GM15510 (cell line): ENCODE data around the gene PCDH9.

Experiments
- POLR2A ChIP-seq: IDR thresholded peaks from 3 replicates; pipeline ENCODE4 v1.6.1; 2011; ENCODE audit warnings: borderline replicate concordance; ENCODE audit not compliant: insufficient read length; ENCODE audit errors: extremely low read depth

Gene PCDH9

DNA sequence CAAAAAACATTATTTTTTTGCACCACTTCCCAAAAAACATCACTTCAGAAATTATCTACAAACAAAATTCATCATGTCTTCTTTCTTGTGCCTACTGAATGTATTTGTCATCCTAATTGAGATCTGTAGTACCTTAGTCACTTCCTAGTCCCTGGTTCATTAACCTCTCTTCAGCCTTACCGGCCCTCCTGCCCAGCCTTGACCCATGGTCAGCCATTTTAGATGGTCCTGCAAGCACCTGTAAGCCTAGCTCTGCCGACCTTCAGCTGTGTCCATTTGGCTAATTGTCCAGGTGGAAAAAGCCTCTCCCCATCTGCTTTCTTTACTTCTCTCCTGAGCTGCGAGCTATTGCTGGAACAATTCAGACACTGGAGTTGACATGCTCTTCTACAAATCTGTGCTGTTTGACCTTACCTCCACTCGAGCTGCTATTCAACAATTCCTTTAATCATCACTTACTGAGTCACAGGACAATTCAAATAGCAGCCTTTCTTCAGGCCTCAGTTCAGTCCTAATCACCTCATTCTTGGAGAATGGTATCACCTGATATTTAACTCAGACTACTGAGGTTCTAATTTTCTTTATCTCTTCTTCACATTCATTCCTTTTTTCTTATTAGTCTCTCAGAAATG is 882.5 kb downstream of the PCDH9 start:
- no peak for TF ChIP-seq POLR2A

- TF ChIP-seq POLR2A, result no peak
These were observed 884.2 kb downstream of the PCDH9 start for GRCh38 chr13:66345971-66346370.

DNA sequence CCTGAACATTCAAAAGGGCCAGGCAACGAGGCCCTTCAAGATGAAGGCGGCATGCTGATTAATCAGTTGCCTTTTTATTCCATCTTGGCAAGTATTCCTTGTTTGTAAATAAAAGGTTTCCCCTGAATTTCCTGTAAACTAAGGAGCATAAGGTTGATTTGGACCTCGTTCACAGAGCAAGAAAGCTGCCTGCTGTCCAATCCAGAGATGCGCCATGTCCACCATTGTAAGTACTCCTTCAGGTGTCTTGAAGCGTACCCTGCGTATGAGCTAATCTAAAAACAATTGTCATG is 884.7 kb downstream of the PCDH9 start:
- no peak for TF ChIP-seq POLR2A

DNA sequence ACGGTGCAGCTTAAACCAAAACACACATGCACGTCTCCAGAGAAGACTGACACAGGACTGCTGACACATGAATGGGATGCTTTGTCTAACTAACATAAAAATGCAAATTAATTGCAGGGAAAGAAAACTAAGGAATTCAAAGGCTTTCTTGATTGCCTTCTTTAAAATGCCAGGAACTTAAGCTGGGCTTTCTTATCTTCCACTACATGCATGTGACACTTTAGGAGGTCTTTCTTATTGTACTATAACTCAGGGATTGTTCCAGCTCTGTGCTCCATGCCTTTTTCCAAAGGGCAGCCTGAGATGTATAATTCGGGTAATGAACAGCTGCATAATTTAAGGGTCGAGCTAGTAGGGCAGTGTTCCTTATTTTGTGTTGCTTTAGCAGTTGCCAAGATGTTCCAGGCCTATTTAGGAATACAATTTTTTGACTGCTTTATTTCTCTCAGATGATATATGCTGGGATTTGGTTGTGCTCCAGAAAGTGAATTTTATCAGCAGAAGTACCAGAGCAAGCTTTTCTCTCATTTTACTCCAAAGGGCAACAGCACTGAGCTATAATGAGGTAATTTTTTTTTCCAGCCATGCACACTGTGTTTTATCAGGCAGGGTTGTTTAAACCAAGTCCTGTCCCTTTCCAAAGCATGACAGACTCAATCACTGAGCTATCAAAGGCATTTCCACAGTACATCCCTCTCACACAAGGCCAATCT is 885.2 kb downstream of the PCDH9 start:
- no peak for TF ChIP-seq POLR2A

DNA sequence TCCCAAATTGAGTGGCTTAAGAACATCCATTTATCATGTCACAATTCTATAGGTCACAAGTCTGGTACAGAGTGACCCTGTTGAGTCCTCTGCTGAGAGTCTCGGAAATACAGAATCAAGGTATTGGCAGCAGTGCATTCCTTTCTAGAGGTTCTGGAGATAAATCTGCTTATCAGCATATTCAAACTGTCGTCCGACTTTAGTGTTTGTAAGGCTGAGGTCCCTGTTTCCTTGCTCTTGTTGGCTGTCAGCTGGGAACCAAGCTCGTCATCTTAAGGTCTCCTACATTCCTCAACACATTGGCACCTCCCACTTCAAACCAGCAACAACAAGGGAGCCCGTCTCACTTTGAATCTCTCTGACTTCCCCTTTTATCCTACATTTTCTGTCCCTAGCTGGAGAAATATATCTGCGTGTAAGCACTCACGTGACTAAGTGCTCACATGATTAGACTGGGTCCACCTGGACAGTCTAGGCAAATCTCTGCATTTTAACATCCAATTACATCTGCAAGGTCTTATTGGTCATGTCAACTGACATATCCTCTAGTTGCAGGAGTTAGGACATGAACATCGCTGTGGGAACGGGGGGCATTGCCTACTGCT is 886.8 kb downstream of the PCDH9 start:
- no peak for TF ChIP-seq POLR2A

- TF ChIP-seq POLR2A, result no peak
These were observed 888.3 kb downstream of the PCDH9 start for GRCh38 chr13:66341635-66342377.

DNA sequence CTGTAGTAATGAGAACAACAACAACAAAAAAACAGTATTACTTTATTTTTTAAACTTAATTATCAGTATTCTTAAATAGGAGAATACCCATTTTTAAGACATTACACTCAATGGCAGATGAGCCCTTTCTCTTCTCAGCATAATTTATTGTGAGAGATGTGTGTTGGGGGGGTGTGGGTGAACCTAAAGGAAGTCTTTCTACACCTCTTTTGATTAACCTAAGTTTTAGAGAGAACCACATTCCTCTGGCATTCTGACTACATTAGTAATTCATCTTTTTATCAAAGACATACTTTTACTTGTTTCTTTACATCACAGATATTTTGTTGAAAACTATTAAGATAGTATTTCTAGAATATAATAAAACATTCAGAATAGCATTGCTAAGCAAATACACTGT is 890.9 kb downstream of the PCDH9 start:
- TF ChIP-seq POLR2A, result no peak

DNA sequence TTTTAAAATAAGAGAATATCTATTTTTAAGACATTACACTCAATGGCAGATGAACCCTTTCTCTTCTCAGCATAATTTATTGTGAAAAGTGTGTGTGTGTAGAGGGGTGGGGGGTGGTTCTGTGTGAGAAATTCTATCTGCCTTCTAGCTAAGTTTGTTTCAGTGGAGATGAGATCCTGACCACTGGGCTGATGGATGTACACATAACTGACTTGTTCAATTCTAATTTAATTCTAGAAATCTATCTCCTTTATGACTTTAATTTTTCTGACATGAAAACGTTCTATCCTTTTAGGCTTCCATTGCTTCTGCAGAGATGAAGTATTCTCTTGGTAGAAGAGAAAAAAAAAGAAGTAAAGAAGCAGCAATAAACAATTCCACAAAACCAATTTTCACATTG is 891.6 kb downstream of the PCDH9 start:
- no peak for TF ChIP-seq POLR2A

- TF ChIP-seq POLR2A, result no peak
These were observed 894.5 kb downstream of the PCDH9 start for GRCh38 chr13:66335626-66336025.

GRCh38 chr13:66329988-66330451 is 900.1 kb downstream of the PCDH9 start:
- TF ChIP-seq POLR2A, result no peak

- no peak for TF ChIP-seq POLR2A
These were observed 901.7 kb downstream of the PCDH9 start for GRCh38 chr13:66328476-66328875.

GRCh38 chr13:66323745-66324347 is 906.3 kb downstream of the PCDH9 start:
- TF ChIP-seq POLR2A, result no peak

GRCh38 chr13:66322936-66323335 is 907.2 kb downstream of the PCDH9 start:
- no peak for TF ChIP-seq POLR2A

GRCh38 chr13:66322193-66322740 is 907.9 kb downstream of the PCDH9 start:
- TF ChIP-seq POLR2A, result no peak

DNA sequence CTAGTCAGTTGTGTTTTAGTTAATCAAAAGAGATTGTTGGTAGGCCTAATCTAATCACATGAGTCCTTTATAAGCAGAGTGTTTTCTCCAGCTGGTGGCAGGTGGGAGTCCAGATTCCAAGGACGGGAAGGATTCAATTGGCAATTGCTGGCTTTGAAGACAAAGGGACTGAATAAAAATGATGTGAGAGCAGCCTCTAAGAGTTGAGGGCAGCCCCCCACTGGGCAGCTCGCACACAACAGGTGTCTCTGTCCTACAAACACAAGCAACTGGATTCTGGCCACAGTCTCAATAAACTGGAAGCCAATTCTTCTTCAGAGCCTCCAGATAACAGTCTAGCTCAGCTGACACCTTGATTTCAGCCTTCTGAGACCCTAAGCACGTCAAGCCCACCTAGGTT is 915.2 kb downstream of the PCDH9 start:
- TF ChIP-seq POLR2A, result no peak
